Limb (tissue), 2 donors: ENCODE results near the gene APOL4.
"Not testable (repeated sequence)": the region's sequence is repeated elsewhere in the genome, so short reads cannot be mapped to it uniquely, and the experiment has no call there.

Experiments used
- DNase-seq, 2 donors: peaks; one replicate each; pipeline ENCODE4 v3.0.0-alpha.2; 2016; ENCODE audit errors: extremely low spot score in 2 of 2

The APOL4 gene, protein sequence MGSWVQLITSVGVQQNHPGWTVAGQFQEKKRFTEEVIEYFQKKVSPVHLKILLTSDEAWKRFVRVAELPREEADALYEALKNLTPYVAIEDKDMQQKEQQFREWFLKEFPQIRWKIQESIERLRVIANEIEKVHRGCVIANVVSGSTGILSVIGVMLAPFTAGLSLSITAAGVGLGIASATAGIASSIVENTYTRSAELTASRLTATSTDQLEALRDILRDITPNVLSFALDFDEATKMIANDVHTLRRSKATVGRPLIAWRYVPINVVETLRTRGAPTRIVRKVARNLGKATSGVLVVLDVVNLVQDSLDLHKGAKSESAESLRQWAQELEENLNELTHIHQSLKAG

DNA sequence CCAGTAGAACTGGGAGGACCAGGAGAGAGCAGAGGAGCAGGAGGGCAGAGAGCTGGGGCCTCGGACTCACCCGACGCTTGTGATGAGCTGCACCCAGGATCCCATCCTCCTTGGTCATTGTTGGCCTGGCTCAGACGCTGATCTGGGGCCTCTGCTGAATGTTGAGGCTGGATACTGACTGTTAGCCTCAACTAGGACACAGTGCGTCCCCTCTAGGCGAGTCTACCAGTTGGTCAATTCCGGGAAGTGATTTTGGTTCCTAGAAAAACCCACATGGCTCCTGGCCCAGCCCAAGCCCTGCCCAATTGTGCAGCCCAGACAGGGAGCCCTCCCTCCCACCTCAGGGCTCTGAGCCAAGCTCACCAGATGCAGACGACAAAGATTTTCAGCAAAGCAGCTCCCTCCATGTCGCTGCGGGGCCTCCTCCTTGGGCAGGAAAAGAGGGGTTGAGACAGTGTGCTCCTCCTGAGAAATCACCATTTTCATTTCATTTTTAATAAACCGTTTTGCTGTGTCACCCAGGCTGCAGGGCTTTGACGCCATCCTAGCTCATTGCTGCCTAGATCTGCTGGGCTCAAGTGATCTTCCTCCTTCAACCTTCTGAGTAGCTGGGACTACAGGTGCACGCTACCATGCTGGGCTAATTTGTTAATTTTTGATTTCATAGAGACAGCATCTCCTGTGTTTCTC is at the start of gene APOL4:
Gene APOL4, minus strand, starts transcription at position 180 of the 690 bp plus-strand sequence. Its CDS starts 75 bp downstream, at position 105.
- peak; percentile 73 to 82 for DNase-seq

DNA sequence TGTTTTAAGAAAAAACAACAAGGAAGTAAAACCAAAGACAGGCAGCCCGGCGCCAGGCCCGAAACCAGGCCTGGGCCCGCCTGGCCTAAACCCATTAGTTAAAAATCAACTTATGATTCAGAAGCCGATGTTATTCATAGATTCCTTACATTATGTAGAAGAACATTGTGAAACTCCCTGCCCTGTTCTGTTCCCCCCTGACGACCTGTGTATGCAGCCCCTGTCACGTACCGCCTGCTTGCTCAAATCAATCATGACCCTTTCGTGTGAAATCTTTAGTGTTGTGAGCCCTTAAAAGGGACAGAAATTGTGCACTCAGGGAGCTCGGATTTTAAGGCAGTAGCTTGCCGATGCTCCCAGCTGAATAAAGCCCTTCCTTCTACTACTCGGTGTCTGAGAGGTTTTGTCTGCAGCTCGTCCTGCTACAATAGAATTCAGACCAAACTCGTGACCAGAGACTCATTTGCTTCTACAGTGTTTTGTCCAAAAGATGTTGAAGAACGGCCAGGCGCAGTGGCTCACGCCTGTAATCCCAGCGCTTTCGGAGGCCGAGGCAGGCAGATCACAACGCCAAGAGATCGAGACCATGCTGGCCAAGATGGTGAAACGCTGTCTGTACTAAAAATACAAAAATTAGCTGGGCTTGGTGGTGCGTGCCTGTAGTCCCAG is 48.8 kb upstream of the APOL4 start:
- DNase-seq = not testable (repeated sequence)

GRCh38 chr22:36249160-36249559 is 47.6 kb upstream of the APOL4 start:
- DNase-seq = no peak

DNA sequence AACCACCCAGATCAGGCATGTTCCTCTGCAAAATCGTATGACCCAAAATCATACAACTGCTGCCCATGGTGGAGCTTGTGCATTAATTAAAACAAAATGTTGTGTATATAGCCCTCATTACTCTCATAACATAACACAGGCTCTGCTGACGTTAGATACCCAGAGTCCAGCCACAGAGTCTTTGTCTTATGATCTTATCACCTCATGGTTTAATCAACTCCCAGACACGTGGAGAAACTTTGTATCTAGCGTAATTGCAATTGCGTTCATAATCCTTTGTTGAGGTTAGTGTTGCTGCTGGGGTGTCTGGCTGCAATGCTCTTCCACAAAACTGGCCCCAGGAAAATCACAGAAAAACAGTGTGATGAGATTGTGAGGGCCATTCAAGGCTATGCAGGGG is 46.3 kb upstream of the APOL4 start:
- no peak for DNase-seq

- no peak for DNase-seq
Measured at GRCh38 chr22:36246718-36247117, 45.1 kb upstream of the APOL4 start.

GRCh38 chr22:36245805-36246356 is 44.3 kb upstream of the APOL4 start:
- DNase-seq = no peak

DNA sequence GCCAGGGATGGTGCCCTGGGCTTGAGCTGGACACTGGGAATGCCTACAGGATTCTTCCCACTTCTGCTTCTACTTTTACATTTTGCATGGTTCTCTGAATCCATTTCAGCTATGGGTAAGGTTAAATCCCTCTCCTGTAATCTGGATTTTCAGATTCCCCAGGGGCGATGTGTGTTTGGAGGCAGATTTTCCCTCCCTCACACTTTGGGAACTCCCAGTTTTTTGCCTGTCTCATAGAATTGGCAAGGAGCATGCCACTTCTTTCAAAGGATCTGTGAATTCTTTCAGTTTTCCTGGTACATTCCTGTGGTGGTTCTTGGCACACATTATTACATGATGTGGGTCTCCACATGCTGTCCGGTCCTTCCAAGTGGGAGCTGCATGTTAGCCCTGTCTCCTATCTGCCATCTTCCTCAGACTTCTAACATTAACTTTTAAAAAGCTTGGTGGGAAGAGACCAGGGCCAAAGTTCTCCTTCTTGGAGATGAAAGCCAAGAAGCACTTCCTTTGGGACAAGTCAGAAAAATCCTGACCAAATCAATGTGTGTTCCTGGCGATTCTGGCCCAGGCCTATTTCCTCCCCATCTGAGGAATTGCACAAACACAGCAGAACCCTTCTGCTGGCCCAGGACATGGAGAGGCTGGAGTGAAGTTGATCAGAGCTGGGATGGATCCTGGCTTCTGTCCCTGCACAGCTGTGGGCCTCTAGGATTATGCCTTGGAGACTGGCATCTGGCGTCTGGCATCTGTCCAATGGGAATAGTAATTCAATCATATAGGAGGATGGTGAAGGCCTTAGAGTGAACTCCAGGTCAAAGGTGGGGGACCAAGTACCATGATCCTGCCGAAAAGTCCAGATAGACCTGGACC is 43.1 kb upstream of the APOL4 start:
- no peak for DNase-seq

- no peak for DNase-seq
Measured at GRCh38 chr22:36243986-36244385, 42.4 kb upstream of the APOL4 start.

DNA sequence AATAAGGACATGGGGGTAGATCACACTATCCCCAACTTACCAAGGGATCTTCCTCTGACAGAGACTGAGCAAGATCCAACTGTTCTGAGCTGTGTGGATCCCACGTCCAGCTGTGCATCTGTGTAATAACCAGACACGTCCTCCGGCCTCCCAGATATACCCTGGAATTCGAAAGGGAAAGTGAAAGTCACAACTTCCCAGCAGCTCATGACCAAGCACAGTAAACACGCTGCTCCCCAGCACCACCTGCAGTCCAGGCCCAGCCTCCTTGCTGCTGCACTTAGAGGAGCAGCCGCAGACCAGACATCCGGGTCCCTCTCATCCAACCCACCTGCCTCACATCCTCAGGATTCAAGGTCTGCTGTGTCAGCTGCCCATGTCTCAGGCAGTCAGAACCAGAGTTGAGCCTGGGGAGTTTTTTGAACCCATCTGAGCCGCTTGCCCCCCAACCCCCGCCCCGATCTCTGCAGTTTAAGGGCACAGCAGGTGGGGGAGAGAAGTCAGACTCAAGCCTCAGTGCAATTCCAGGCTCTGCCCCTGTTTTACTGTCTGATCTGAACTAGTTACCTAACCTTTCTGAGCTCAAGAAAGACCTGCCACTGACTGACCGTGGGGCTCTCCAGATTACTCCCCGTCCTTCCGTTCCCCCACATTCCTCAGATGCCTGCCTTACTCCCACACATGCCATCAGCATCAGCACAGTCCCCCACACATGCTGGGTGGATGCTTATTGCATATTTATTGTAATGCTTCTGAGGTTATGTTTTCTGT is 38.0 kb upstream of the APOL4 start, which contains the start of gene APOL2:
Gene APOL2, minus strand, starts transcription at position 127 of the 771 bp plus-strand sequence. CDS start 6,365 bp downstream, outside the sequence.
- DNase-seq = peak; percentile 88 to 91

- no peak for DNase-seq
Measured at GRCh38 chr22:36239150-36239400, 37.5 kb upstream of the APOL4 start.

GRCh38 chr22:36238373-36239149 is 37.0 kb upstream of the APOL4 start:
- DNase-seq = no peak

DNA sequence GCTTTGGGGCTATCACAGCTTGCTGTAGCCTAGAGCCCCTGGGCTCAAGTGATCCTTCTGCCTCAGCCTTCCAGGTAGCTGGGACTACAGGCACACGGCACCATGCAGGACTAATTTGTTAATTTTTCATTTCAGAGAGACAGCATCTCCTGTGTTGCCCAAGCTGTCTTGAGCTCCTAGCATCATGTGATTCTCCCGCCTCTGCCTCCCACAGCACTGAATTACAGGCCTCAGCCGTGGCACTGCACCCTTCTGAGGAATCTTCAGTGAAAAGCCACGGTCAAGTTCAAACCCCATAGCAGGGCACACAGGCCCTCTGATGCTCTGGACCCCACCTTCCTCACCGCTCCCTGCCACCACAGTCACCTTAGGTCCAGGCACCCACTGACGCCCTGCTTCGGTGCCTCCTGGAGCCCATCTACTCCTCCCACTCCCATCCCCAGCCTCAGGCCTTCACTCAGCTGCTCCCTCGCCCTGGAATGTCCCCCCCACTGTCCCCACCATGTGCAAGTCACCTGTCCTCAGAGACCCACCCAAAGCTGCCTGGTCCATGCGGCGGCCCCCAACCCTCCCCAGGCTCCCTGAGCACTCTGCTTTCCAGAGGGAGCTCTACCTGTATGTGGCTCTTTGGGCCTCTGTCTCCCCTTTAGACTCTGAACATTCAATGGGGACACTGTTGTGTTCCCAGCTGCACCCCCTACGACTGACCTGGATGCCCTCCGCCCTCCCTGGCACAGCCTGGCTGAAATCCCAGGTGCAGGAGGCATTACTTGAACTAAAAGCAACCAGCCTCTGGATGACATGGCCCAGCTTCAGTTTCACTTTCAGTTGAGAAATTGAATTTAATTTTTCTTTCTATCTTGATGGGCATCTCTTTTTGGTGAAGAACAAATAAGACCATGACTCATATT is 36.1 kb upstream of the APOL4 start:
- DNase-seq = no peak

GRCh38 chr22:36236388-36237319 is 35.0 kb upstream of the APOL4 start:
- no peak for DNase-seq

- no peak for DNase-seq
Measured at GRCh38 chr22:36235585-36235984, 34.0 kb upstream of the APOL4 start.

- no peak for DNase-seq
Measured at GRCh38 chr22:36234919-36235318, 33.3 kb upstream of the APOL4 start.

DNA sequence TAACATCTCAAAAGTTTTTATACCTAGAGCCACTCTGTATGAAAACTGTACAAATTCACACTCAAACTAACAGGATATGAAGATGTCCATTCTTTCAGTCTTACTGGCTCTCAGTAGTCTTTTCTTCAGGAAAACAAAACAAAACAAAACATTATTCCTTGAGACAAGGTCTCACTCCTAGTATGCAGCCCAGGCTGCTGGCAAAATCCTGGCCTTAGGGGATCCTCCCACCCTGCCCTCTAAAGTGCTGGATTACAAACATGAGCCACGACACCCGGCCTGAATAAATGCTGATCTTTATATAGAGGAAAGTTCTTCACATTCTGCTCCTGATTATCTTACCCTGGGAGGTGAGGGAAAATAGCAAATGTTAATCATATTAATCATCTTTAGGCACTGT is 32.6 kb upstream of the APOL4 start:
- no peak for DNase-seq

DNA sequence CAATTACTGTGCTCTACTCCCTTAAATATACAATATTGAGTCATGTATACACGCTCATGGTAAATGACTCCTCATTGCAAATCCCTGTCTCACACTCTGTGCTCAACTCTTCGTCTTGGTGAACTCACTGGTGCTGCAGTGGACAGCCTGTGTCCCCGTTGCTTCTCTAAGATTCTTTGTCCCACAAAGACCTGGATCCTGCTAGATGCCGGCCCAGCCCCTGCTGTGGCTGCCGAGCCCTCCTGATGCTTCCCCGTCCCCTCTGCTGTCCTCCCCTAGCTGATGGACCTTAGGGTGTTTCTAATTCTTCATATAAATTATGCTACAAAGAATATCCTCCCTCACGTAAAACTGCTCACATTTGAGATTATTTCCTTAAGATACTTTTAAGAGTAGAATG is 32.2 kb upstream of the APOL4 start:
- DNase-seq = no peak
